Body of pancreas (tissue), 4 donors: ENCODE data around the gene NEO1.

Experiments used
- POLR2A ChIP-seq, 3 donors: fragments of 450-650 bp; IDR thresholded peaks; one replicate each; pipeline ENCODE4 v1.6.1; 2016; ENCODE audit warnings: antibody characterized with exemption in 3 of 3, mild to moderate bottlenecking in 2 of 3
- TF ChIP-seq, protein P1 (sequence below), 7 experiments: fragments of 450-650 bp in 4 of 7; fragments of 200-600 bp in 3 of 7; sonication (generic) in 3 of 7; IDR thresholded peaks; one replicate each; pipeline ENCODE4 v1.5.1; 2016 to 2019; ENCODE audit warnings: antibody characterized with exemption in 7 of 7

DNA sequence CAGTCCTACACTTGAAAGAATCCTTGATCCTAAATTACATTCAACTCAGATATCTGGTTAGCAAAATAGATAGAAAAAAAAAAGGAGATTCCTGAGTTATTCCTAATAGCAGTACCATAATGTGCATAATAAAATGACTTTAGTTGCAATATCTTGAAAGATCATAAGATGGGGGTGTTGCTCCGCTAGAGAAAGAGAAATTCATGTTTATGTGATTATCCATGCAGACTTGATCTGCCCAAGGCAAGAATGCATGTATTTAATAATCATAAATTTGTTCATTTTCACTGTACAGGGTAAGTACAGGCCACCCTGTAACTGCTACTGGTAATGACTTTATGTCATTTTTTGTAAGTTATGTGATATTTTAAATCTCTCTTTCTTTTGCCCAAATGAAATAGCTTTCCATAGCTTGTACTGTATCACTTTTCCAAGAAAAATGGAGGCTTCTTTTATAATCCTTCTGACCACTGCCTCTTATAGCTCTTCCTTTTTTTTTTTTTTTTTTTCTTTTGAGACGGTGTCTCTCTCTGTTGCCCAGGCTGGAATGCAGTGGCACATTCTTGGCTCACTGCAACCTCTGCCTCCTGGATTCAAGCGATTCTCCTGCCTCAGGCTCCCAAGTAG, 231.9 kb downstream of the NEO1 start:
- TF ChIP-seq, protein P1, sequence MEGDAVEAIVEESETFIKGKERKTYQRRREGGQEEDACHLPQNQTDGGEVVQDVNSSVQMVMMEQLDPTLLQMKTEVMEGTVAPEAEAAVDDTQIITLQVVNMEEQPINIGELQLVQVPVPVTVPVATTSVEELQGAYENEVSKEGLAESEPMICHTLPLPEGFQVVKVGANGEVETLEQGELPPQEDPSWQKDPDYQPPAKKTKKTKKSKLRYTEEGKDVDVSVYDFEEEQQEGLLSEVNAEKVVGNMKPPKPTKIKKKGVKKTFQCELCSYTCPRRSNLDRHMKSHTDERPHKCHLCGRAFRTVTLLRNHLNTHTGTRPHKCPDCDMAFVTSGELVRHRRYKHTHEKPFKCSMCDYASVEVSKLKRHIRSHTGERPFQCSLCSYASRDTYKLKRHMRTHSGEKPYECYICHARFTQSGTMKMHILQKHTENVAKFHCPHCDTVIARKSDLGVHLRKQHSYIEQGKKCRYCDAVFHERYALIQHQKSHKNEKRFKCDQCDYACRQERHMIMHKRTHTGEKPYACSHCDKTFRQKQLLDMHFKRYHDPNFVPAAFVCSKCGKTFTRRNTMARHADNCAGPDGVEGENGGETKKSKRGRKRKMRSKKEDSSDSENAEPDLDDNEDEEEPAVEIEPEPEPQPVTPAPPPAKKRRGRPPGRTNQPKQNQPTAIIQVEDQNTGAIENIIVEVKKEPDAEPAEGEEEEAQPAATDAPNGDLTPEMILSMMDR (IDR thresholded peaks at IDR 0.05): peak in 4 of 7 experiments; percentile 6 to 20 (median 13)
- TF ChIP-seq POLR2A (IDR thresholded peaks at IDR 0.05): no peak
